ENCODE measurements around the gene ATP2A1. TPM values are rescaled to one million over a fixed set of nuclear protein-coding genes. Genes with fewer than 3 reads are reported as not detected.

The ATP2A1 gene
- total and polyA plus RNA-seq, 2 of the 13 experiments (the other 11 are each of a cell fraction or from before 2014, with no cell fraction given): 3.2 to 12.5 TPM

DNA sequence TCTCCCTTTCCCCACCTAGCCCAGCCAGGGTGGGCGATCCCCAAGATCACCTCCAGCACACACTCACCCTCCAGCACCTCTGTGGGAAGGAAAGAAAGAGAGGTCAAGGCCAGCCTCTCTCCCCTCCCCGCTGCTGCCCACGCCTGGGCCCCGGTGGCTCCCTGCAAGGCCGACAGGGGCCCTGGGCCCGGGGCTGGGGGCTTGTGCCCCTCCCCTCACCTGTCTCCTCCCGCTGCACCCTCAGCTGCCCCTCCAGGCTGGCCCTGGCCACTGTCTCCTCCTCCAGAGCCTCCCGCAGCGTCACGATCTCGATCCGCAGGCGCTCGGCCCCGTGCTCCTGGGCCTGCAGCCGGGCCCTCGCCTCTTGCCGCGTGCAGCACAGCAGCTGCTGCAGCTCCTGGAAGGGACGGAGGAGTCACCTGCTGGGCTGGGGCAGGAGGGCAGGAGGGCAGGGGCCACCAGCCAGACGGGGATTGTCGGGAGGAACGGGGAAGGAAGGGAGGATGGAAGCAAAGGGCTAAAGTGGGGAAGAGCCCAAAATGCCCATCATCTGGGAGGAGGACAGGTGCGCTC lies 27.6 kb downstream of the ATP2A1 start:
- Histone ChIP-seq H2AFZ (ENCODE audit: low read length) (no peak overlapping the region), H3K27me3 (ENCODE audit: control insufficient read depth in 1 of 2, insufficient read depth in 2 of 2, low read length in 2 of 2) (no peaks in the 10 kb centered on the region), H3K4me2 (ENCODE audit: low read depth, low read length) (no peak overlapping the region), H3K4me3 (replicated peaks in 1 of 3; ENCODE audit: insufficient read depth in 1 of 3, low read depth in 2 of 3, low read length in 3 of 3) (no peak overlapping the region), H3K79me2 (ENCODE audit: insufficient read depth, low read length) (no peaks in the 10 kb centered on the region), H3K36me3 (replicated peaks in 1 of 2; ENCODE audit: control insufficient read depth in 1 of 2, insufficient read depth in 2 of 2, low read length in 2 of 2) (peaks cover 8% of the 10 kb centered on the region in 2 experiments; a peak in 3 of 5 replicates), H3K9ac (ENCODE audit: insufficient read depth, low read depth, low read length) (no peak overlapping the region), H3K4me1 (ENCODE audit: insufficient read depth, low read length) (no peaks in the 10 kb centered on the region), H3K9me3 (ENCODE audit: low read length) (no peaks in the 10 kb centered on the region), H3K27ac (ENCODE audit: extremely low read length, insufficient read depth, low read length) (no peak overlapping the region), H4K20me1 (ENCODE audit: insufficient read depth, low read length) (no peaks in the 10 kb centered on the region)
- 88% methylated on average over 21 of the region's 24 CpGs for WGBS (ENCODE audit: low lambda C conversion rate)
- FAIRE-seq (no peak), DNase-seq (ENCODE audit: low spot score) (no peak), ATAC-seq (peak; percentile 3; the same call in 1 of the 3 replicates)
- intact Hi-C loops (cut with micrococcal nuclease; ENCODE audit: unreplicated experiment) (no loop called here), in situ Hi-C loops (cut with HindIII; ENCODE audit: extremely low pct_ligation_motif_present, low pct_unique_long_range_greater_than_20kb) (no loop called here)
- ChIA-PET CTCF (ENCODE audit: low intra/inter-chr PET ratio, low total read pairs) (no interaction called here), POLR2A (interaction anchor here (0.8 kb wide), 1 partner anchor 9 kb away, joined by 3 read pairs; no protein-coding TSS in a partner anchor)
- 0 out of 2 replicates have a peak, but pooled peaks have one; percentile 18 for TF ChIP-seq KDM2A (CRISPR knock-in tag; IDR thresholded peaks at IDR 0.05; ENCODE audit: borderline replicate concordance, low read depth)
- 0 out of 2 replicates have a peak, but pooled peaks have one; percentile 30 for TF ChIP-seq PCBP1 (IDR thresholded peaks at IDR 0.05; ENCODE audit: borderline replicate concordance, low read depth, low read length)
- TF ChIP-seq AGO2 (optimal IDR thresholded peaks at IDR 0.05; ENCODE audit: low read depth, low read length): peak; percentile 71
- no peak for TF ChIP-seq U2AF2 (IDR thresholded peaks at IDR 0.05; ENCODE audit: low read depth, low read length)
- no peak for TF ChIP-seq ZNF772 (CRISPR knock-in tag; IDR thresholded peaks at IDR 0.05)
- peak; percentile 92 for TF ChIP-seq ZBTB38 (CRISPR knock-in tag; IDR thresholded peaks at IDR 0.05)
- 0 out of 2 replicates have a peak, but pooled peaks have one; percentile 40 for TF ChIP-seq ZNF672 (CRISPR knock-in tag; IDR thresholded peaks at IDR 0.05)
- peak; percentile 56; the same call in 1 of the 2 replicates for TF ChIP-seq ZBTB33 (CRISPR knock-in tag; IDR thresholded peaks at IDR 0.05)
- peak; percentile 45; the same call in 1 of the 2 replicates for TF ChIP-seq ZNF687 (CRISPR knock-in tag; IDR thresholded peaks at IDR 0.05)
- BruUV-seq (replicated peaks): no TSS peak

Measured in HepG2 (cell line).